GM15510 (cell line): Measurements from ENCODE around the gene RPN2.

Source experiments
- POLR2A ChIP-seq: IDR thresholded peaks from 3 replicates; pipeline ENCODE4 v1.6.1; 2011; ENCODE audit warnings: borderline replicate concordance; ENCODE audit not compliant: insufficient read length; ENCODE audit errors: extremely low read depth

The RPN2 gene

GRCh38 chr20:37220731-37221130 lies 41.6 kb downstream of the RPN2 start:
- TF ChIP-seq POLR2A, result no peak

GRCh38 chr20:37222086-37222485 lies 43.0 kb downstream of the RPN2 start:
- TF ChIP-seq POLR2A, result no peak

GRCh38 chr20:37223053-37223452 lies 43.9 kb downstream of the RPN2 start:
- TF ChIP-seq POLR2A, result no peak

- TF ChIP-seq POLR2A, result no peak
Observed at GRCh38 chr20:37225146-37225545, 46.0 kb downstream of the RPN2 start.

- TF ChIP-seq POLR2A, result no peak
Observed at GRCh38 chr20:37226889-37227288, 47.8 kb downstream of the RPN2 start.

- TF ChIP-seq POLR2A, result no peak
Observed at GRCh38 chr20:37228082-37228481, 49.0 kb downstream of the RPN2 start.

- TF ChIP-seq POLR2A, result no peak
Observed at GRCh38 chr20:37228656-37229055, 49.5 kb downstream of the RPN2 start.

GRCh38 chr20:37229357-37229756 lies 50.2 kb downstream of the RPN2 start:
- TF ChIP-seq POLR2A, result no peak

GRCh38 chr20:37230200-37230599 lies 51.1 kb downstream of the RPN2 start:
- no peak for TF ChIP-seq POLR2A

GRCh38 chr20:37231947-37232630 lies 53.0 kb downstream of the RPN2 start:
- no peak for TF ChIP-seq POLR2A

GRCh38 chr20:37233548-37234253 lies 54.6 kb downstream of the RPN2 start:
- TF ChIP-seq POLR2A, result no peak

GRCh38 chr20:37234254-37234581 lies 55.1 kb downstream of the RPN2 start:
- TF ChIP-seq POLR2A, result no peak

- no peak for TF ChIP-seq POLR2A
Observed at GRCh38 chr20:37235065-37235464, 55.9 kb downstream of the RPN2 start.

- TF ChIP-seq POLR2A, result no peak
Observed at GRCh38 chr20:37236462-37236861, 57.3 kb downstream of the RPN2 start.

GRCh38 chr20:37237656-37238055 lies 58.5 kb downstream of the RPN2 start:
- TF ChIP-seq POLR2A, result no peak

GRCh38 chr20:37238426-37238825 lies 59.3 kb downstream of the RPN2 start:
- TF ChIP-seq POLR2A, result no peak
